GM21825 (cell line): Measurements from ENCODE around the gene PRRC2C.
"Not testable (repeated sequence)": the region's sequence is repeated elsewhere in the genome, so short reads cannot be mapped to it uniquely, and the experiment has no call there.

Experiments
- ATAC-seq: cut with Tn5 transposase; IDR thresholded peaks from one replicate; pipeline ENCODE4 v1.9.1; 2021; ENCODE audit warnings: mild to moderate bottlenecking, moderate library complexity; ENCODE audit not compliant: unreplicated experiment

Gene PRRC2C

DNA sequence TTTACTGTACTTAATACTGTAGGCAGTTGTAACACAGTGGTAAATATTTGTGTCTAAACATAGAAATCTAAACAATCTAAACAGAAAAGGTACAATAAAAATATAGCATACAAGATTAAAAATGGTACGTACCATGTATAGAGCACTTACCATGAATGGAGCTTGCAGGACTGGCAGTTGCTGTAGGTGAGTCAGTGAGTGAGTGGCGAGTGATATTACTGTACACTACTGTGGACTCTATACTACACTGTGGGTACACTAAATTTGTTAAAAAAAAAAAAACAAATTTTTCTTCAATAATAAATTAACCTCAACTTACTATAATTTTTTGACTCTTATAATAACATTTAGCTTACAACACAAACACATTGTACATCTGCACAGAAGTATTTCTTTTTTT lies 97.3 kb downstream of the PRRC2C start:
- ATAC-seq, result no peak

DNA sequence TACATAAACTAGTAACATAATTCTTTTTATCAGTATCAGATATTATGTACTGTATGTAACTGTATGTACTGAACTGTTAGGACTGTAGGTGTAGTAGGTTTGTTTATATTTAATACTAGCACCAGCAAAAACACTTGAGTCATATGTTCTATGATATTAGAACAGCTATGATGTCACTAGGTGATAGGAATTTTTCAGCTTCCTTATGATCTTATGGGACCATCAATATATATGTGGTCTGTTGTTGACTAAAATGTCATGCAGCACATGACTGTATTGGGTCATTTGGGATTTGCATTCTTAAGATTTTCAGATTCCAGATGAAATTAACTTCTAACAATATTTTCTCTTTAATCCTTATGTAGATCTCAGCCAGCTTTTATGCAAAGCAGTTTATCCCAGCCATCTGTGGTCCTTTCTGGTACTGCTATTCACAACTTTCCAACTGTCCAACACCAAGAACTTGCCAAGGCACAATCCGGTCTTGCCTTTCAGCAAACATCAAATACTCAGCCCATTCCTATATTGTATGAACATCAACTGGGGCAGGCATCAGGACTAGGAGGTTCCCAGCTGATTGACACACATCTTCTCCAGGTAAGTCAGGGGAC lies 98.4 kb downstream of the PRRC2C start:
- no peak for ATAC-seq

DNA sequence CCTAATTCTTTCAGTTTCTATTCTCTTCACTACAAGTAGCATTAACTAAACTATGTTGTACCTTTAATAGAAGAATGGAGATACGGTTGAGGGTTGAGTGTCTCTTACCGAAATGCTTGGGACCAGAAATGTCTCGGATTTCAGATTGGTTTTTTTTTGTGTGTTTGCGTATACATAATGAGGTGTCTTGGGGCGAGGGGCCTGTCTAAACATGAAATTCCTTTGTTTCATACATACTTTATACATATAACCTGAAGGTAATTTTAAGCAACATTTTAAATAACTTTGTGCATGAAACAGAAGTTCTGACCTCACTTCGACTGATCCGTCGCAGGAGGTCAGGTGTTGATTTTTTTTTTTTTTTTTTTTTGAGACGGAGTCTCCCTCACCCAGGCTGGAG lies 100.4 kb downstream of the PRRC2C start:
- ATAC-seq, result no peak

DNA sequence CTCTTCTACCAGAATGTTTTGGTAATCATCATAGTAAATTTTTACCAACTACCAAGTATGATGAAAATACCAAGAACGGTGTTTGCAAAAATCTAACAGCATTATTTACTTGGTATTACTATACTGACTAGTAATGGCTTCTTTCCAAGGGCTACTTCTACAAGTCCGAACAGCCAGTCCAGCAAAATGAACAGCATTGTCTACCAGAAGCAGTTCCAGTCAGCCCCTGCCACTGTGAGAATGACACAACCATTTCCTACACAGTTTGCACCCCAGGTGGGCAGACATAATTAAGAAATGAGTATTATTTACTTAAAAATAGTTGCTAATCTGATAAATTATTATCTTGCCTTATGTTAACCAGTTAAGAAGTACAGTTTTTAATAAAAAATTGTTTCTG lies 102.9 kb downstream of the PRRC2C start:
- no peak for ATAC-seq

DNA sequence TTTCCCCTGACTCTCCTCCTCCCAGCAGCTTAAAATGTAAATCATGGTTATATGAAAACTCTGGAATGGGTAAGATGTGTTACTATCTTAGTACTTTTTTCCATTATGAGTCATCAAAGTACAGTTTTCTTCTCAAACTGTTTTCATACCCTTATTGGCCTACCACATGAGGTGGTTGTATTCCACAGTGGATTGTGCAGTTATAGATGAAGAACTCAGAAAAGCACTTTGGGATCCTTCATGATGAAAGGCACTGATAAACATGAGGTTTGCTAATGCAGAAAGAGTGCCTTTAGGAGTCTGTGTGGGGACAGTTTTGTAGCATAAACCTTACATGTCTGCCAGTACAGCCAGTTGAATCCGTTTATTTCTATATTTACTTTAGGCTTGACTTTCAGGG lies 104.7 kb downstream of the PRRC2C start:
- no peak for ATAC-seq

DNA sequence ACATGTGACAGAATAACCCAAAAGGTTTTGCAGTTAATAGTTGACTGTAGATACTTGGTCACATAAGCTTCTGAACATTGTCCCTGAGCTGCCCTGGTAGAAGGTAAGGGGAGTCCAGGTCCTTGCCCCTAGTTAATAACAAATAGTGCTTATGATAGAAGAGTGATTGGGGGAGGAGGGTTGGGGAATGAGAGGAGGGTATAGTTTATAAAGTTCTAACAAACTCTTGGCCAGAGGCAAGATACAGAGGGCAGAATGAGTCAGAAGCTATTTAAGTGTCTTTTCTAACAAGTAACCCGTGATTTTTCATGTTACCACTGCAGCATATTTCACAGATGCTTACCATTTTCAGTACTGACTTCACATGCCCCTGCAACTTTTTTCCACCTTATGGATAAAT lies 110.0 kb downstream of the PRRC2C start:
- ATAC-seq, result no peak

DNA sequence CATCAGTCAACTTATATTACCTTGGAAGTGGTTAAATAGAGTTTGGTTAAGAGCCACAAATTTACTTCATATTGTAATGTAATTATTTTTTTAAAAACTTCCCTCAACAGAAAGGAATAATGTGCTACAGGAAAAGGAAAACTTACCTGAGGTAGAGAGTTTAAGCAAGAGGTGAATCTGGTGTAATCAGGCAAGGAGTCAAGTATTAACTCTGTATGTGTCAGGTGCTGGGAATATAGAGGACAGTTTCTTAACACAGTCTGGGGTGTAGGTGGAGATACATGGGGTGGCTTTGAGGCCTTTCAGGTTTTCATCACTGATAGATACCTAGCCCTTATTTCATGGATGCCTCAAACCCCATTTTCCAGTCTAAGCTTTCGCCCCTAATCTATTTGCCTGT lies 110.8 kb downstream of the PRRC2C start:
- no peak for ATAC-seq

DNA sequence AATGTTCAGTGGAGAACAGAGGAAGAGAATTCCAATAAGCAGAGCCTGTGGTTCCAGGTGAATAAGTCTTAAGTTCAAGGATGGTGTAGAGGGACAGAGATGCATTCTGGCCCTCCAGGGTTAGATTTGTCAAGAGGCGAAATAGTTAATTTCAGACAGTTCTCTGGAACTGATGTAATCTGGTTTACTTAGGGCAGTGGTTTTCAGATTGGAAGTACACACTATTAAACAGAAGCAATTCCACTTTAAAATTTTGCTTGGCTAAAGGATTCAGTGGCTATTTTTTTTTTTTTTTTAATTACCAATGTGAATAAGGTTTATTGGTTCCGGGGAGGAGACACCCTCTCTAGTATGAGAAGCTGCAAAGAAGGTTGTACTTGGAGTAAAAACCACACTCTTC lies 111.4 kb downstream of the PRRC2C start:
- ATAC-seq, result no peak

DNA sequence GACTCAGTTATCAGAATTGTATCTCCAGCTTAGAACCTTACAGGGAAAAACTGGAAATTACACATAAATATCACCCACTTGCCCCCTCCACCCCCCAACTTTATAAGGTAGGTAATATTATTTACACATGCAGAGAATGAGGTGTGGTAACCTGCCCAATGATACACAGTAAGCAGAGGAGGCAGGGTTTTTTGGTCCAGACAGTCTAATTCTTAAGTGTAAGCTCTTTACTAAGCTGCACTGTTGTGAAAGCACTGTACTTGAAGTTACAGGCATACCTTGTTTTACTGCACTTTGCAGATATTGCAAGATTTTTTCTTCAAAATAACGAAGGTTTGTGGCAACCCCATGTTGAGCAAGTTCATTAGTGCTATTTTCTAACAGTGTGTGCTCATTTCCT lies 111.9 kb downstream of the PRRC2C start:
- no peak for ATAC-seq

DNA sequence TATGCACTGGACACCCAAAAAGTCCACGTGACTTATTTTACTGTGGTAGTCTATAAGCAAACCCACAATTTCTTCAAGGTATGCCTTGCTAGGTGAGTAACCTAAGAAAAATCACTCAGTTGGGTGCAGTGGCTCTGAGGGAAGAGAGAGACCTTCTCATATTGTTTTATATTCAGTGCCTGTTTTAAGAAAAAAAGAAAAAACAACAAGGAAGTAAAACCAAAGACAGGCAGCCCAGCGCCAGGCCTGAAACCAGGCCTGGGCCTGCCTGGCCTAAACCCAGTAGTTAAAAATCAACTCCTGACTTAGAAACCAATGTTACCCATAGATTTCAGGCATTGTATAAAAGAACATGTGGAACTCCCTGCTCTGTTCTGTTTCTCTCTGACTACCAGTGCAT lies 115.0 kb downstream of the PRRC2C start:
- ATAC-seq, result not testable (repeated sequence)

DNA sequence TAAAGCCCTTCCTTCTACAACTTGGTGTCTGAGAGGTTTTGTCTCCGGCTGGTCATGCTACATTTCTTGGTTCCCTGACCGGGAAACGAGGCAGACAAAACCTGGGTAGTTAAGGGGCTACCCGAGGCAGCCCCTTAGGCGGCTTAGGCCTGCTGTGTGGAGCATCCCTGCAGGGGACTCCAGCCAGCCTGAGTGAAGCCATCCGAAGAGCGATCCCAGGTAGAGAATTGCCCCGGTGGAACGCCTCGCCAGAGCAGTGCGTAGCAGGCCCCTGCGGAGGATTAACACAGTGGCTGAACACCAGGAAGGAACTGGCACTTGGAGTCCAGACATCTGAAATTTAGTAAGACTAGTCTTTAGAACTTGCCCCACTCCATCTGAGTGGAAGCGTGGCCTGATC lies 115.5 kb downstream of the PRRC2C start:
- ATAC-seq, result no peak

DNA sequence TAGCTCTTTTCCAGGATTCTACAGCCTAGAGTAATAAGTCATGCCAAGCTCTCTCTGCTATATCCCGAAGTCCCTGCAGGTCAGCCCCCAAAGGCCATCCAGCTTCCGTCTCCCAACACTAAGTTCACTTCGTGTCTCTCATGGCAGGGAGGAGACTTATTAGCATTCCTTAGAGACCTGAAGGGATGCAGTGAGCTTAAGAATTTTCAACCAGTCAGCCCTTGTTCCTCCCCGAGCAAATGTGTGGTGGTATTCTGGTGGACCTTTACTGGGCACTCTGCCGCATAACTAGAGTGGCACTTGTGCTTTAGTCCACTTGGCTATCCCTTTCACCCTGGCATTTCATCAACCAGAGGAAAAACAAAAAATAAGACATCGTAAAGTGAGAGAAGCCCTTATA lies 117.7 kb downstream of the PRRC2C start:
- ATAC-seq, result not testable (repeated sequence)

DNA sequence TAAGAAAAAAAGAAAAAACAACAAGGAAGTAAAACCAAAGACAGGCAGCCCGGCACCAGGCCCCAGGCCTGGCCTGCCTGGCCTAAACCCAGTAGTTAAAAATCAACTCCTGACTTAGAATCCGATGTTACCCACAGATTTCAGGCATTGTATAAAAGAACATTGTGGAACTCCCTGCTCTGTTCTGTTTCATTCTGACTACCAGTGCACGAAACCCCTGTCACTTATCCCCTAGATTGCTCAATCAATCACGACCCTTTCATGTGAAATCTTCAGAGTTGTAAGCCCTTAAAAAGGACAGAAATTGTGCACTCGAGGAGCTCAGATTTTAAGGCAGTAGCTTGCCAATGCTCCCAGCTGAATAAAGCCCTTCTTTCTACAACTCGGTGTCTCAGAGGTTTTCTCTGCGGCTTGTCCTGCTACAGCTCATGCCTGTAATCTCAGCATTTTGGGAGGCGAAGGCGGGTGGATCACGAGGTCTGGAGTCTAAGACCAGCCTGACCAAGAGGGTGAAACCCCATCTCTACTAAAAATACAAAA lies 121.1 kb downstream of the PRRC2C start:
- ATAC-seq, result no peak

DNA sequence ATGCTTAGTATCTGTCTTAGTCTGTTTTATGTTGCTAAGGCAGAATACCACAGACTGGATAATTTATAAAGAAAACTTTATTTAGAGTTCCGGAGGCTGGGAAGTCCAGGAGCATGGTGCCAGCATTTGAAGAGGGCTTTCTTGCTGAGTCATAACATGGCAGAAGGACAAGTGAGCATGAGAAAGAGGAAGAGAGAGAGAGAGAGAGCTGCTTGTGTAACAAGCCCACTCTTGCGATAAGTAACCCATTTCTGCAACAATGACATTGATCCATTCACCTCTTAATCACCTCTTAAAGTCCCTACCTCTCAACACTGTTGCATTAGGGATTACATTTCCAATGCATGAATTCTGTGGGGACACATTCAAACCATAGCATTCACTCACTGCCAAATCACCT lies 125.1 kb downstream of the PRRC2C start:
- ATAC-seq, result no peak

DNA sequence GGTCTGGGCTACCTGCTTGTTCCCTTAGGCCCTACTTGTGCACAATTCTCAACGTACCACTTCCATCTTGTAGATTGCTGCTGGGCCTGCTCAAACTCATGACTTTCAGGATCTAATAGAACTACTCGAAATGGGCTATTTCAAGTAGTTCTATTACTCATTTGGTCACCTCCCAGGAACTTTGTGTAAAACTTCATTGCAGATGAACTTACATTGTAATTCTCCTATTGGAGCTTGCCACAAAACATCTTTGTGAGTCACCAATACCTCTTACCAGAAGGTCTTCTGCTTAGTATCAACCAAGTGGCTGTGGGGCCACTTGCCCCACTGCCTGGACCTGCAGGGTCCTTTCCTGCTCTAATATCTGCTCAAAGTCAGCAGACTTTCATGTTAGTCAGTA lies 126.0 kb downstream of the PRRC2C start:
- ATAC-seq, result no peak

DNA sequence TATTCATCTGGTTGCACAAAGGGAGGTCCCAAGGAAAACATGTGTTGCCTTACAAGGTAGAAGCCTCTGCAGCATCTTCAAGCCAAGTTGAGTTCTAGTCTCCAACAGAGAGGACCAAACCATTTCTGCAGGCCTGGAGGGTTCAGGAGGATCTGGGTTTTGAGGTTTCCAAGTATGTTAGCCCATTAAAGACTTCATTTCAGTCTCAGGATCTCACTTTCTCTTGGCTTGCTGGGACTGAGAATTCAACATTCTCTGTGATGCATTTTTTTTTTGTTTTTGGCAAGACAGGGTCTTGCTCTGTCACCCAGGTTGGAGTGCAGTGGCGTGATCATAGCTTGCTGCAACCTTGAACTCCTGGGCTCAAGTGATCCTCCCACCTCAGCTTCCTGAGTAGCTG lies 128.0 kb downstream of the PRRC2C start:
- ATAC-seq, result no peak

DNA sequence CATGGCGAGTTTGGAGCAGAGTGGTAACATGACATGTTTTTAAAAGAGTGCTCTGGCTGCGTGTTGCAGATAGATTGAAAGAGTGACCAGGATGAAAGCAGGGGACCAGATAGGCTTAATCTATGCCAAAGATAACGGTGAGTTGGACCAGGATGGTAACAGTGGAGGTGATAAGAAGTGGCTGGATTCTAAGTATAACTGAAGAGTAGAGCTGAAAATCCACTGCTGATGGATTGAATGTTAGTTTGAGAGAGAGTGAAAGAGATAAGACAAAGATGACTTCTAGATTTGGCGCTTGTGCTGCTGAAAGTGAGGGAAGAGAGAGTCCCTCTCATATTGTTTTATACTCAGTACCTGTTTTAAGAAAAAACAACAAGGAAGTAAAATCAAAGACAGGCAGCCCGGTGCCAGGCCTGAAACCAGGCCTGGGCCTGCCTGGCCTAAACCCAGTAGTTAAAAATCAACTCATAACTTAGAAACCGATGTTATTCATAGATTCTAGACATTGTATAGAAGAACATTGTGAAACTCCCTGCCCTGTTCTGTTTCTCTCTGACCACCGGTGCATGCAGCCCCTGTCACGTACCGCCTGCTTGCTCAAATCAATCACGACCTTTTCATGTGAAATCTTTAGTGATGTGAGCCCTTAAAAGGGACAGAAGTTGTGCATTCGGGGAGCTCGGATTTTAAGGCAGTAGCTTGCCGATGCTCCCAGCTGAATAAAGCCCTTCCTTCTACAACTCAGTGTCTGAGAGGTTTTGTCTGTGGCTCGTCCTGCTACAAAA lies 130.0 kb downstream of the PRRC2C start:
- ATAC-seq, result not testable (repeated sequence)

DNA sequence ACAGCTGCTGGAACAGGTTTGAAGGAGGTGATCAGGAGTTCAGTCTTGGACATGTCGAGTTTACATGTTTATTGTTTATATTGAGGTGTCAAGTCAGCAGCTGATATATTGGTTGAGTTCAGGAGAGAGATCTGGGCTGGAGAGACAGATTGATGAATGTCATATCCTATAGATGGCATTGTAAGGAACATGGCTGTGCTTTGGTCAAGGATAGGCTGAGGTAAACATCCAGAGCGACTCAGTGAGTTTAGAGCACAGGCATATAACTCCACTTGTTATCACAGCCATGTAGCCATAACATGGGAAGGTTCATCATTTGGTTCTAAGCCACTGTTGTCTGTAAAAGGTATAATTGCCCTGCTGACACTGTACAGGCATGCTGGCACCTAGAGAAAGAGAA lies 131.3 kb downstream of the PRRC2C start:
- ATAC-seq, result no peak

DNA sequence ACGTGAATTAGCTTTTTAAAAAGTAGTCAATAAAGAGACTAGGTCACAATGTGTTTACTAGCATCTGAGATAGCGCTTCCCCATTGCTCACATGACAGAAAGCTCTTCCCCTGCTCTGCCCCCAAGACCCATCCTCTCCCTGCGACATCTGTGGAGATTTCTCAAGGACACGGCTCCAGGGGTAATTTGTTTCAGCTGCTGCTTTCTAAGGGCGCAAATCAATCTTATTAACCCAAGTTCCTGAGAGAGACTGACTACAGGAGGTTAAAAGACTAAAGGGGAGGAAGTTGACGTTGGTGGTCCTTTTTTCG lies 136.8 kb downstream of the PRRC2C start, which contains the start of gene MYOCOS:
Gene MYOCOS (plus strand): TSS at position 92 of the 311 bp plus-strand sequence. CDS start 1,641 bp downstream, outside the sequence.
- ATAC-seq, result no peak

DNA sequence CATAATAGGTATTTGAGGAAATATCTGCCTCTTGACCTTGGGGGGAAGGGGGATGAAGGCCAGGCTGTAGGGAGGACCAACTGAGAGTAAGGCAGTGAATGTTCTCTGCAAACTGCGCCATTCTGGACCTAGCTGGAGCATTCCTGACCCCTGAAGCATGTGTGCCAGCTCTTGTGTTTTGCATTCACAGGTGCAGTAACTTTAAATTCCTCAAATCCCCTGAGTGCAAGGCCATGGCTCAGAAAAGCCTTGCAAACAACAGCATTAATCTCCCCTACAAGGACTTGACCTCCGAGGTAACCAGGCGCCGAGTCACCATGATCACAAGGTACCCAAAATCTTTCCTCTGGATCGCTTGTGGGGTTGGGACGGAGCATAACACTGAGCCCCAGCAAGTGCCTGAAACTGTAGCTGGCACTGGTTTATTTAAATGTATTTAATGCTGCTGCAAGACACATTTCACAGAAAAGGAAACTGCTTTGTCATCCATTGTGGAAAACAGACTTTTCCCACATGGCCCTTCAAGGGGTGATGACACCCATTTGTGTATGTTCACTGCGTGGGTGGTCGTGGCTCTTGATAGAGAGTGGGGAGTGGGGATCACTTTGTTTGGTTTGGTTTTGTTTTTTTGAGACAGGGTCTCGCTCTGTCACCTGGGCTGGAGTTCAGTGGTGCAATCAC lies 138.5 kb downstream of the PRRC2C start:
- no peak for ATAC-seq

DNA sequence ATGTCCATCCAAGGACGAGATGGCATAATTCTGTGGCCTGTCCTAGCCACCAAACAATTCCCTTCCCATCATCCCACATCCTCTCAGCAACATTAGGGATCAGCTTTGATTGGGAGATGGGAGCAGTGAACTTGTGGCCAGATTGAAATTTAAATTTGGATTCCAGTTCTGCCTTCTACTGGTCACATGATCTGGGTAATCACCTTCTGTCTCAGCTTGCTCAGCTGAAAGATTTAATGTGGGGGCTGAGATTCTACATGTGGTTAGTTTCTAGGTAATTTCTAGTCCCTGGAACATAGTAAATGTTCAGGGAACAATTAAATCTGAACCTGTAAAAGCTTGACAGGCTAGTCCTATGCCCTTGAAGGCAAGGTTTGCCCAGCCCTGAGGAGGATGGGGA lies 139.9 kb downstream of the PRRC2C start:
- ATAC-seq, result no peak

DNA sequence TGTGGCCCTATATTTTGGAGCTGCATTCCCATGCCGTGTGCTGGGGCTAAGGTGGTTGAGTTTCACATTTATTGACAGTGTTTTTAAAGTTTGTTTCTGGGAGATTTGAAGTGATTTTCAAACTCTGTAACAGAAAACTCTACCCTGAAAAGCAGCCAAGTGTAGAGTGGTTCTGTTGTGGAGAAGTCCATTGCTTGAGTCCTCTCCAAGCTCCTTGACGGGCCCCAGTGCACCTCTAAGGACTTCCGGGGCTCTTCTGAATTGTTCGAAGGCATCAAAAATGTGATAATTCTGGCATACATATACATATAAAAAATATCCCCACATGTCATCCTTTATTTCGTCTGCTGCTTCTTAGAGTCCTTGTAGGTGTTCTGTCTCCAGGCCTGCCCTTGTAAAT lies 141.7 kb downstream of the PRRC2C start:
- ATAC-seq, result no peak
